Keratinocyte (primary cell): ENCODE measurements around the gene SLC25A30. TPM values are rescaled to one million over a fixed set of nuclear protein-coding genes. Genes with fewer than 3 reads are reported as not detected.

Experiments used
- DNase-seq: peaks from one replicate; pipeline ENCODE4 v3.0.0-alpha.2; 2011; ENCODE audit warnings: low read depth, missing footprints, low spot score
- FAIRE-seq: peaks from 2 replicates; lab custom pipeline; 2011; peaks lifted over from hg19 to GRCh38; lab: Jason Lieb, UNC
- H2AFZ ChIP-seq: 2 replicates; pipeline ENCODE4 v1.6.0; 2012; ENCODE audit warnings: low read length, control low read depth, inconsistent platforms; ENCODE audit not compliant: control insufficient read depth
- H3K27ac ChIP-seq: 2 replicates; pipeline ENCODE4 v1.5.1; 2011; ENCODE audit warnings: low read length; ENCODE audit not compliant: control insufficient read depth, insufficient read depth
- H3K27me3 ChIP-seq: 3 replicates; pipeline ENCODE4 v1.6.0; 2011; ENCODE audit warnings: low read length; ENCODE audit not compliant: control insufficient read depth, insufficient read depth; ENCODE audit errors: extremely low read depth
- H3K36me3 ChIP-seq, 2 experiments: 2 replicates in 1 of 2; 3 replicates in 1 of 2; pipeline ENCODE4 v1.5.1; 2011; ENCODE audit warnings: low read length in 2 of 2, mild to moderate bottlenecking in 1 of 2; ENCODE audit not compliant: control insufficient read depth in 2 of 2, insufficient read depth in 2 of 2; ENCODE audit errors: extremely low read depth in 1 of 2
- H3K4me1 ChIP-seq: 3 replicates; pipeline ENCODE4 v1.5.1; 2011; ENCODE audit warnings: low read length; ENCODE audit not compliant: control insufficient read depth, insufficient read depth; ENCODE audit errors: extremely low read depth
- H3K4me2 ChIP-seq: 3 replicates; pipeline ENCODE4 v1.6.0; 2011; ENCODE audit warnings: low read depth, low read length; ENCODE audit not compliant: control insufficient read depth, insufficient read depth; ENCODE audit errors: extremely low read depth
- H3K4me3 ChIP-seq, 3 experiments: fragments of 200-600 bp in 1 of 3; sonication (generic) in 1 of 3; 2 replicates in 2 of 3; 3 replicates in 1 of 3; pipeline ENCODE4 v1.5.1; 2011 to 2016; ENCODE audit warnings: low read length in 3 of 3, mild to moderate bottlenecking in 3 of 3, control low read depth in 2 of 3, inconsistent platforms in 1 of 3, low read depth in 1 of 3, mixed read lengths in 1 of 3, mixed run types in 1 of 3, moderate library complexity in 1 of 3; ENCODE audit not compliant: control insufficient read depth in 2 of 3, insufficient read depth in 2 of 3; ENCODE audit errors: extremely low read depth in 1 of 3
- H3K79me2 ChIP-seq: 2 replicates; pipeline ENCODE4 v1.6.0; 2012; ENCODE audit warnings: low read length; ENCODE audit not compliant: control insufficient read depth, insufficient read depth
- H3K9ac ChIP-seq: 3 replicates; pipeline ENCODE4 v1.6.0; 2011; ENCODE audit warnings: low read length; ENCODE audit not compliant: control insufficient read depth, insufficient read depth; ENCODE audit errors: extremely low read depth
- H3K9me1 ChIP-seq: 3 replicates; pipeline ENCODE4 v1.6.0; 2011; ENCODE audit warnings: low read length; ENCODE audit not compliant: control insufficient read depth, insufficient read depth; ENCODE audit errors: extremely low read depth
- H3K9me3 ChIP-seq: 2 replicates; pipeline ENCODE4 v1.5.1; 2012; ENCODE audit warnings: low read depth, low read length; ENCODE audit not compliant: control insufficient read depth
- H4K20me1 ChIP-seq: 3 replicates; pipeline ENCODE4 v1.6.0; 2011; ENCODE audit warnings: low read length; ENCODE audit not compliant: control insufficient read depth, insufficient read depth; ENCODE audit errors: extremely low read depth
- EZH2 ChIP-seq: IDR thresholded peaks from one replicate; pipeline ENCODE4 v1.6.1; 2012; ENCODE audit warnings: inconsistent platforms, mild to moderate bottlenecking, low read length, moderate library complexity
- dilution Hi-C: fragments of 300-500 bp; cut with MboI; formaldehyde crosslinking; loops from one replicate; pipeline ENCODE4 v1.7.0; 2020; ENCODE audit warnings: low sequenced_read_pairs; ENCODE audit not compliant: extremely low pct_ligation_motif_present
- polyA plus RNA-seq, 5 experiments: library from polyadenylated mRNA; depleted of rRNA in 3 of 5; stranded (reverse) in 3 of 5; stranded (forward) in 1 of 5; unstranded in 1 of 5; fragments of >200 nt; gene quantifications; 1 replicate in 1 of 5; 2 replicates in 3 of 5; 3 replicates in 1 of 5; pipeline versions ENCODE4 v1.2.1 to v1.2.3, GENCODE V29; 2011 to 2012; ENCODE audit warnings: missing spikeins in 2 of 5, low read depth in 1 of 5, low replicate concordance in 1 of 5
- TF ChIP-seq, protein P1 (sequence below), 3 experiments: IDR thresholded peaks in 1 of 3; conservative IDR thresholded peaks in 1 of 3; optimal IDR thresholded peaks in 1 of 3; 2 replicates in 2 of 3; 3 replicates in 1 of 3; pipeline versions ENCODE3 to v1.5.1; 2011; ENCODE audit warnings: low read length in 3 of 3, mild to moderate bottlenecking in 3 of 3, moderate library complexity in 2 of 3, control low read depth in 1 of 3, inconsistent platforms in 1 of 3; ENCODE audit not compliant: insufficient read depth in 2 of 3; ENCODE audit errors: extremely low read depth in 1 of 3

SLC25A30 gene
- polyA plus RNA-seq, 1 donor (not counting 4 experiments of a cell fraction or from before 2014, with no cell fraction given) = 24.5 TPM

DNA sequence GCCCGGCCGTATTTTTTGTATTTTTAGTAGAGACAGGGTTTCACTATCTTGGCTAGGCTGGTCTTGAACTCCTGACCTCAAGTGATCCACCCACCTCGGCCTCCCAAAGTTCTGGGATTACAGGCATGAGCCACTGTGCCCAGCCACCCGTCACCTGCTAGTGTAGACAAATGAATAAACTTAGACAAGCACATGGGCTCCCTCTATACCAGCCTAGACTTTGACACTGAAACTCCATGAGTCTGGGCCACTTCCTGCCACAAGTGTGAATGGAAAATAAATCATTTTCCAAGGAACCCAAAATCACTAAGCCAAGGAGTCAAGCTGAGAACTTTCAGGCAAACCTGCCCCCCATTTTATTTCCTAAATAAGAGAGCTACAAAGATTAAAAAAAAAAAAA lies 50.2 kb downstream of the SLC25A30 start:
- no peak overlapping the region for H3K4me2 ChIP-seq
- DNase-seq = no peak

DNA sequence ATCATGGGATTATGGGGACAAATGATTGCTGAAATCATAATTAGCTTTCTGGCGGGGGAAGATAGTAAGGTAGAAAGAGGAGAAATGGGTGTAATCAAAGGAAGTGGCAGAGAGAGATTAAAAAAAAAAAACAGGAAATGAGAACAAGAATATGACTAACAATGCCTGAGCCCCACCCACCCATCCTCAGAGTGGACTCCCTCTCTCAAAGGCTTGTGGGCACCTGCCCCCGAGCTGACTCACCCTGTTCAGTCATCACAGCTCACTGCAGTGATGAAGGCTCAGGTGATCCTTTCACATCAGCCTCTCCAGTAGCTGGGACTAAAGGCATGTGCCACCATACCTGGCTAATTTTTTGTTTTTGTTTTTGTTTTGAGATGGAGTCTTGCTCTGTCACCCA lies 50.8 kb downstream of the SLC25A30 start:
- H2AFZ ChIP-seq = no peak overlapping the region
- H3K4me3 ChIP-seq = no peak overlapping the region
- no peaks in the 10 kb centered on the region for H4K20me1 ChIP-seq
- TF ChIP-seq, protein P1, sequence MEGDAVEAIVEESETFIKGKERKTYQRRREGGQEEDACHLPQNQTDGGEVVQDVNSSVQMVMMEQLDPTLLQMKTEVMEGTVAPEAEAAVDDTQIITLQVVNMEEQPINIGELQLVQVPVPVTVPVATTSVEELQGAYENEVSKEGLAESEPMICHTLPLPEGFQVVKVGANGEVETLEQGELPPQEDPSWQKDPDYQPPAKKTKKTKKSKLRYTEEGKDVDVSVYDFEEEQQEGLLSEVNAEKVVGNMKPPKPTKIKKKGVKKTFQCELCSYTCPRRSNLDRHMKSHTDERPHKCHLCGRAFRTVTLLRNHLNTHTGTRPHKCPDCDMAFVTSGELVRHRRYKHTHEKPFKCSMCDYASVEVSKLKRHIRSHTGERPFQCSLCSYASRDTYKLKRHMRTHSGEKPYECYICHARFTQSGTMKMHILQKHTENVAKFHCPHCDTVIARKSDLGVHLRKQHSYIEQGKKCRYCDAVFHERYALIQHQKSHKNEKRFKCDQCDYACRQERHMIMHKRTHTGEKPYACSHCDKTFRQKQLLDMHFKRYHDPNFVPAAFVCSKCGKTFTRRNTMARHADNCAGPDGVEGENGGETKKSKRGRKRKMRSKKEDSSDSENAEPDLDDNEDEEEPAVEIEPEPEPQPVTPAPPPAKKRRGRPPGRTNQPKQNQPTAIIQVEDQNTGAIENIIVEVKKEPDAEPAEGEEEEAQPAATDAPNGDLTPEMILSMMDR (optimal IDR thresholded peaks at IDR 0.05 in 1 of 3, IDR thresholded peaks at IDR 0.05 in 1 of 3, conservative IDR thresholded peaks at IDR 0.05 in 1 of 3; ENCODE audit: extremely low read depth in 1 of 3, insufficient read depth in 2 of 3, low read length in 3 of 3) = no peak
- TF ChIP-seq EZH2 = no peak
- H3K4me1 ChIP-seq = peaks cover 34% of the 10 kb centered on the region
- H3K27me3 ChIP-seq = no peaks in the 10 kb centered on the region
- H3K79me2 ChIP-seq = no peaks in the 10 kb centered on the region
- H3K9me1 ChIP-seq = no peaks in the 10 kb centered on the region
- peak overlapping the region; percentile 84 for H3K27ac ChIP-seq
- H3K9ac ChIP-seq = peak overlapping the region; percentile 42
- peaks cover 2 to 11% of the 10 kb centered on the region in 2 experiments for H3K36me3 ChIP-seq
- FAIRE-seq (peak; percentile 91), DNase-seq (peak; percentile 94)
- dilution Hi-C loops = no loop called here
- H3K9me3 ChIP-seq = no peaks in the 10 kb centered on the region
- peak overlapping the region; percentile 35 for H3K4me2 ChIP-seq

More for the DNA sequence above, 50.2 kb downstream of the SLC25A30 start:
- Histone ChIP-seq H4K20me1 (no peaks in the 10 kb centered on the region), H2AFZ (no peak overlapping the region), H3K9me3 (no peaks in the 10 kb centered on the region), H3K27ac (peak overlapping the region; percentile 84), H3K9me1 (no peaks in the 10 kb centered on the region), H3K9ac (peak overlapping the region; percentile 42), H3K4me1 (peaks cover 31% of the 10 kb centered on the region), H3K4me3 (no peak overlapping the region), H3K27me3 (no peaks in the 10 kb centered on the region), H3K79me2 (no peaks in the 10 kb centered on the region), H3K36me3 (peaks cover 2 to 5% of the 10 kb centered on the region in 2 experiments)
- dilution Hi-C loops = no loop called here
- FAIRE-seq = no peak
- no peak for TF ChIP-seq EZH2
- TF ChIP-seq, protein P1 (optimal IDR thresholded peaks at IDR 0.05 in 1 of 3, IDR thresholded peaks at IDR 0.05 in 1 of 3, conservative IDR thresholded peaks at IDR 0.05 in 1 of 3; ENCODE audit: extremely low read depth in 1 of 3, insufficient read depth in 2 of 3, low read length in 3 of 3) = no peak
